ENCODE data around the gene IL33.

The IL33 gene

DNA sequence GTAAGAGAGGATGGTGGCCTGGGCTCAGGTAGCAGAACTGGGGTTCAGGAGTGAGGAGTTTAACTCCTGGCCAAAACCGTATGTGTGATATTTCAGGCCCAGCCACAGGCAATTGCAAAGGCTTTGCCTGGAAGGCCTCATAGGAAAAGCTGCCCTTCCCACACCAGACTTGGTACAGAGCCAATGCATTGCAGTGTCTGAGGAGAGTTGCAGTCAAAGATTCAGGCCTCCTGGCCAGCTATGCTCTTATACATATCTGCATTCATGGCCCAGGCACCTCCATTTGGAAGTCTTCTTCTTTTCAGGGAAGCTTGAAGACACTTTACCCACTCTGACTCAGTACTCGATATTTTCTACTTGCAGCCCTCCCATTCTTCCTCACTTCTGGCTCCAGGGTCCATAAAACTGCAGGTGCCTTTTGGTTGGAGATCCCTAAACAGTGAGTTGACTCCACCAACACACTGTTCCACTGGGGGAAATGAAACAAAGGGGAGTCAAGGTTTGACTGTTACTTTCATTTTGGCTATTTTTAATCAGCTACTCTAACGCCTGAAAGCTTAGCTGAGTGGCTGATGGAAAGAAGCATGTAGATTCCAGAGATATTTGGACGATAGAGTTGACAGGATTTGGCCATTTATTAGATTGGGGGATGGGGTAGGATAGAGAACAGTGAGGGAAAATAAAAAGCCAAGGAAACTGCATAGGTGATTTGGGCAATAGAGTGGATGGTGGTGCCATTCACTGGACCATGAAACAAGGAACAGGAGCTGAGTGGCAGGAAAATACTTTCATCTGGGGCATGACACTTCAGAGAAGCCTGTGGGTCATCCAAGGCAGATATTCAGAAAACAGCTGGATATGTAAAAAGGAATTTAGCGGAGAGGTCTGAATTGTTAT lies 30.6 kb upstream of the IL33 start:
- peaks cover 0 to 11% (median 7%) of the 10 kb centered on the region in 4 donors for H3K4me1 ChIP-seq
- no peaks in the 10 kb centered on the region for H3K9me3 ChIP-seq
- TF ChIP-seq, protein P1, sequence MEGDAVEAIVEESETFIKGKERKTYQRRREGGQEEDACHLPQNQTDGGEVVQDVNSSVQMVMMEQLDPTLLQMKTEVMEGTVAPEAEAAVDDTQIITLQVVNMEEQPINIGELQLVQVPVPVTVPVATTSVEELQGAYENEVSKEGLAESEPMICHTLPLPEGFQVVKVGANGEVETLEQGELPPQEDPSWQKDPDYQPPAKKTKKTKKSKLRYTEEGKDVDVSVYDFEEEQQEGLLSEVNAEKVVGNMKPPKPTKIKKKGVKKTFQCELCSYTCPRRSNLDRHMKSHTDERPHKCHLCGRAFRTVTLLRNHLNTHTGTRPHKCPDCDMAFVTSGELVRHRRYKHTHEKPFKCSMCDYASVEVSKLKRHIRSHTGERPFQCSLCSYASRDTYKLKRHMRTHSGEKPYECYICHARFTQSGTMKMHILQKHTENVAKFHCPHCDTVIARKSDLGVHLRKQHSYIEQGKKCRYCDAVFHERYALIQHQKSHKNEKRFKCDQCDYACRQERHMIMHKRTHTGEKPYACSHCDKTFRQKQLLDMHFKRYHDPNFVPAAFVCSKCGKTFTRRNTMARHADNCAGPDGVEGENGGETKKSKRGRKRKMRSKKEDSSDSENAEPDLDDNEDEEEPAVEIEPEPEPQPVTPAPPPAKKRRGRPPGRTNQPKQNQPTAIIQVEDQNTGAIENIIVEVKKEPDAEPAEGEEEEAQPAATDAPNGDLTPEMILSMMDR (IDR thresholded peaks at IDR 0.05): no peak
- H3K36me3 ChIP-seq: no peaks in the 10 kb centered on the region
- intact Hi-C loops (cut with DNase I; ENCODE audit: low total_unique reads): no loop called here
- peak in 1 of 2 donors; percentile 45 for DNase-seq
- H3K27me3 ChIP-seq: no peaks in the 10 kb centered on the region
- H3K4me3 ChIP-seq: no peak overlapping the region
- no peak overlapping the region for H3K27ac ChIP-seq

DNA sequence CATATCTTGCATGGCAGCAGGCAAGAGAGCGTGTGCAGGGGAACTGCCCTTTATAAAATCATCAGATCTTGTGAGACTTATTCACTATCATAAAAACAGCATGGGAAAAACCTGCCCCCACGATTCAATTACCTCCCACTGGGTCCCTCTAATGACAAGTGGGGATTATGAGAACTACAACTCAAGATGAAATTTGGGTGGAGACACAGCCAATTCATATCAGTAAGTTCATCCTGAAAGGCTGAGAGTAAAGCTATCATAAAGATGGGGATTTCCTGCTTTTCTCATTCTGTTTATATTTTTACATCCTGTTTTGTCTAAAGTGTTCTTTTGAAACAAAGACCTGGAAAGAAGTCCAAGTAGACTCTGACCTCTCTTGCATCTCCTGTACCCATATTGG lies 28.9 kb upstream of the IL33 start:
- Histone ChIP-seq H3K4me1 (peaks cover 0 to 11% (median 7%) of the 10 kb centered on the region in 4 donors), H3K27ac (no peak overlapping the region), H3K27me3 (no peaks in the 10 kb centered on the region), H3K4me3 (no peak overlapping the region), H3K9me3 (no peaks in the 10 kb centered on the region), H3K36me3 (no peaks in the 10 kb centered on the region)
- no peak for DNase-seq
- TF ChIP-seq, protein P1 (IDR thresholded peaks at IDR 0.05): no peak
- intact Hi-C loops (cut with DNase I; ENCODE audit: low total_unique reads): no loop called here

DNA sequence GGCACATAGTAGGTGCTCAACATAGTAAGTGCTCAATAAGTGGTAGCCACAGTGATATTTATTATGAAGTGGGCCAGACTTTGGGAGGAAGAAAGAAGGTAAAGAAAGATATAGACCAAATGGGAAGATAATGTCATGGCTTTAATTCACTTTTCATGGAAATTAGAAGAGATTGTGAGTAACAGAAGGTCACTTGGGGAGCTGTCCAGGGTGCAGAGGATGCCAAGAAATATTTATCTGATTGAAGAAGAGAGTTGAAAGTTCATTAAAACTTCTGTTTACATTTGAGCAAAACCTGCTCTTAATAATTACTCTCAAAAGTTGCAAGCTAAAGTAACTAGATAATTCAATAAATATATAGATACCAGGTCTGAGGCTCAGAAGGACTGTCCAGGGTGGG lies 28.3 kb upstream of the IL33 start:
- intact Hi-C loops (cut with DNase I; ENCODE audit: low total_unique reads): no loop called here

DNA sequence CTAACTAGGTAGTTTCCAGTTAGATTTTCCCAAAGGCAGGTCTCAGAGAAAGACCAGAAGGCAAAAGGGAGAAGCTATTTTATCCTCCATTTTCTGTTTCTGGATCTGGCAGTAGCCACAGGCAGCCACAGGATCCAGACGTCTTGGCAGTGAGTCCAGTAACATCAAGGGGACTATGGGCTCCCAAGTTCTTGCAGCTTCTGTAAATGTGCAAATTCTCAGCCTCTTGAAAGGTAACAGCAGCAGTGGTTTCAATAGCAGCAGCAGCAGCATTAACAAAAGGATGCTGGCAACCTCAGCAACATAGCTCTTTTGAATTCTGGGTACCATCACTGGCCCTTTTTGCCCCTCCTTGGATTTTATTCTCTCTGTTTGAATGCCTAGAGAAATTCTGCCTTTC lies 27.1 kb upstream of the IL33 start:
- H3K9me3 ChIP-seq: no peaks in the 10 kb centered on the region
- TF ChIP-seq, protein P1 (IDR thresholded peaks at IDR 0.05): no peak
- intact Hi-C loops (cut with DNase I; ENCODE audit: low total_unique reads): no loop called here
- no peak overlapping the region for H3K4me3 ChIP-seq
- no peak overlapping the region for H3K27ac ChIP-seq
- DNase-seq: no peak
- H3K4me1 ChIP-seq: peaks cover 0 to 11% (median 7%) of the 10 kb centered on the region in 4 donors
- H3K27me3 ChIP-seq: no peaks in the 10 kb centered on the region
- H3K36me3 ChIP-seq: no peaks in the 10 kb centered on the region

More for the DNA sequence above, 28.3 kb upstream of the IL33 start:
- TF ChIP-seq, protein P1 (IDR thresholded peaks at IDR 0.05): no peak
- Histone ChIP-seq H3K4me1 (peaks cover 0 to 11% (median 7%) of the 10 kb centered on the region in 4 donors), H3K4me3 (no peak overlapping the region), H3K27ac (no peak overlapping the region), H3K27me3 (no peaks in the 10 kb centered on the region), H3K9me3 (no peaks in the 10 kb centered on the region), H3K36me3 (no peaks in the 10 kb centered on the region)
- no peak for DNase-seq

DNA sequence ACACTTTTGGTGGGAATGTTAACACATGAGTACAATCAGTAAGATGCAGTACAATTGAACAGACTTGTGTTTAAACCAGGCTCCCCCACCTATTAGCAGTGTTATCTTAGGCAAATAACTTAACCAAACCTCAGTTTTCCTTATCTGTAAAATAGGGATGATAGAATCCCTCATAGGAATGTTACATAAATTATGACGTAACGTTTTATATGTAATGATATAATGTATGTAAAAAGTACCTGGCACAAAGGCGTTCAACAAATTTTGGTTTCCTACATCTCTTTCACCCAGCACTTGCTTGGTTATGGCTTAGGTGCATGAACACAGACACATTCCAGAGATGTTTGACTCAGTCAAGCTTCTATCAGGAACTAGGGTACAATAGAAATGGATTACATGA lies 26.7 kb upstream of the IL33 start:
- TF ChIP-seq, protein P1 (IDR thresholded peaks at IDR 0.05): no peak
- H3K27me3 ChIP-seq: no peaks in the 10 kb centered on the region
- intact Hi-C loops (cut with DNase I; ENCODE audit: low total_unique reads): no loop called here
- H3K9me3 ChIP-seq: no peaks in the 10 kb centered on the region
- no peaks in the 10 kb centered on the region for H3K36me3 ChIP-seq
- peaks cover 0 to 11% (median 7%) of the 10 kb centered on the region in 4 donors for H3K4me1 ChIP-seq
- H3K27ac ChIP-seq: no peak overlapping the region
- H3K4me3 ChIP-seq: no peak overlapping the region
- DNase-seq: no peak
